Smooth muscle cell (in vitro differentiated cells): Measurements from ENCODE around the gene KRT15. TPM values are rescaled to one million over a fixed set of nuclear protein-coding genes. Genes with fewer than 3 reads are reported as not detected.

Source experiments
- DNase-seq: peaks from one replicate; lab custom pipeline; 2025; ENCODE audit not compliant: unreplicated experiment; lab: John Stamatoyannopoulos, UW
- H2AFZ ChIP-seq: fragments of 200-600 bp; sonication (generic); 2 replicates; pipeline ENCODE4 v1.6.0; 2016; ENCODE audit warnings: antibody characterized with exemption, low read depth, mild to moderate bottlenecking
- H3F3A ChIP-seq: fragments of 200-600 bp; sonication (generic); 2 replicates; pipeline ENCODE4 v1.6.0; 2017; ENCODE audit warnings: antibody characterized with exemption, low read depth
- H3K27ac ChIP-seq: fragments of 200-600 bp; sonication (generic); 2 replicates; pipeline ENCODE4 v1.5.1; 2016; ENCODE audit warnings: low read depth, mild to moderate bottlenecking
- H3K27me3 ChIP-seq: fragments of 200-600 bp; sonication (generic); 2 replicates; pipeline ENCODE4 v1.6.1; 2016; ENCODE audit warnings: low read depth, mild to moderate bottlenecking
- H3K36me3 ChIP-seq: fragments of 200-600 bp; sonication (generic); 2 replicates; pipeline ENCODE4 v1.5.1; 2016; ENCODE audit warnings: low read depth
- H3K4me1 ChIP-seq: fragments of 200-600 bp; sonication (generic); 2 replicates; pipeline ENCODE4 v1.5.1; 2016; ENCODE audit warnings: low read depth
- H3K4me2 ChIP-seq: fragments of 200-600 bp; sonication (generic); 2 replicates; pipeline ENCODE4 v1.6.0; 2016; ENCODE audit warnings: mild to moderate bottlenecking
- H3K4me3 ChIP-seq: fragments of 200-600 bp; sonication (generic); 2 replicates; pipeline ENCODE4 v1.5.1; 2016; ENCODE audit warnings: mild to moderate bottlenecking
- H3K79me2 ChIP-seq: fragments of 200-600 bp; sonication (generic); 2 replicates; pipeline ENCODE4 v1.6.0; 2016; ENCODE audit warnings: low read depth, mild to moderate bottlenecking
- H3K9ac ChIP-seq: fragments of 200-600 bp; sonication (generic); 2 replicates; pipeline ENCODE4 v1.6.0; 2016; ENCODE audit warnings: low read depth
- H3K9me3 ChIP-seq: fragments of 200-600 bp; sonication (generic); replicated peaks from 2 replicates; pipeline ENCODE4 v1.5.1; 2016; ENCODE audit warnings: low read depth
- H4K20me1 ChIP-seq: fragments of 200-600 bp; sonication (generic); 2 replicates; pipeline ENCODE4 v1.6.0; 2016; ENCODE audit warnings: low read depth
- CTCF ChIP-seq: fragments of 200-600 bp; sonication (generic); IDR thresholded peaks from 2 replicates; pipeline ENCODE4 v1.5.1; 2017; ENCODE audit warnings: borderline replicate concordance, mild to moderate bottlenecking, antibody characterized with exemption; ENCODE audit not compliant: insufficient read depth, poor library complexity, severe bottlenecking
- WGBS: methylation state at CpG from one replicate; pipeline ENCODE4 v1.1.7; 2016; ENCODE audit warnings: low lambda C conversion rate; 5-methylcytosine and 5-hydroxymethylcytosine counted together
- polyA plus RNA-seq: library from polyadenylated mRNA; unstranded; fragments of >200 nt; fragmentation: Nextera tagmentation; extraction: Ambion mirVana; gene quantifications from 2 replicates; pipeline ENCODE4 v1.2.1, GENCODE V29; 2016
- total RNA-seq: library from RNA; depleted of rRNA; stranded (reverse); fragments of >200 nt; gene quantifications from 2 replicates; pipeline ENCODE4 v1.2.3, GENCODE V29; 2014

Gene KRT15
- total and polyA plus RNA-seq, 2 experiments from 2014 or later, result 0.93 to 1.7 TPM

GRCh38 chr17:41542357-41542756, 23.7 kb upstream of the KRT15 start:
- peaks cover 7% of the 10 kb centered on the region for H3F3A ChIP-seq
- no peaks in the 10 kb centered on the region for H3K9me3 ChIP-seq
- H3K27ac ChIP-seq, result no peak overlapping the region
- 81% methylated on average over 2 of the region's 2 CpGs for WGBS
- H2AFZ ChIP-seq, result no peak overlapping the region
- no peaks in the 10 kb centered on the region for H4K20me1 ChIP-seq
- H3K9ac ChIP-seq, result no peak overlapping the region
- no peak overlapping the region for H3K4me3 ChIP-seq
- H3K36me3 ChIP-seq, result no peaks in the 10 kb centered on the region
- no peaks in the 10 kb centered on the region for H3K79me2 ChIP-seq
- no peak for DNase-seq
- H3K27me3 ChIP-seq, result no peaks in the 10 kb centered on the region
- H3K4me2 ChIP-seq, result no peak overlapping the region
- TF ChIP-seq CTCF, result no peak
- H3K4me1 ChIP-seq, result peaks cover 28% of the 10 kb centered on the region

GRCh38 chr17:41540921-41541625, 22.4 kb upstream of the KRT15 start:
- no peaks in the 10 kb centered on the region for H3K36me3 ChIP-seq
- H3K9ac ChIP-seq, result no peak overlapping the region
- H3K27ac ChIP-seq, result no peak overlapping the region
- H3K27me3 ChIP-seq, result no peaks in the 10 kb centered on the region
- TF ChIP-seq CTCF, result no peak
- H3K79me2 ChIP-seq, result no peaks in the 10 kb centered on the region
- WGBS, result 82% methylated on average over 10 of the region's 10 CpGs
- peaks cover 28% of the 10 kb centered on the region for H3K4me1 ChIP-seq
- no peak overlapping the region for H3K4me2 ChIP-seq
- no peaks in the 10 kb centered on the region for H3K9me3 ChIP-seq
- DNase-seq, result no peak
- H3F3A ChIP-seq, result peaks cover 12% of the 10 kb centered on the region
- no peak overlapping the region for H3K4me3 ChIP-seq
- no peak overlapping the region for H2AFZ ChIP-seq
- H4K20me1 ChIP-seq, result no peaks in the 10 kb centered on the region

- TF ChIP-seq CTCF, result no peak
- peaks cover 12% of the 10 kb centered on the region for H3F3A ChIP-seq
- H3K36me3 ChIP-seq, result no peaks in the 10 kb centered on the region
- no peaks in the 10 kb centered on the region for H3K27me3 ChIP-seq
- no peak overlapping the region for H2AFZ ChIP-seq
- H3K4me3 ChIP-seq, result no peak overlapping the region
- no peak for DNase-seq
- WGBS, result 53% methylated on average over 7 of the region's 7 CpGs
- no peaks in the 10 kb centered on the region for H4K20me1 ChIP-seq
- H3K4me1 ChIP-seq, result peaks cover 26% of the 10 kb centered on the region
- peak overlapping the region; percentile 21 for H3K27ac ChIP-seq
- no peaks in the 10 kb centered on the region for H3K9me3 ChIP-seq
- no peak overlapping the region for H3K9ac ChIP-seq
- no peak overlapping the region for H3K4me2 ChIP-seq
- H3K79me2 ChIP-seq, result no peaks in the 10 kb centered on the region
Observed at GRCh38 chr17:41539979-41540701, 21.4 kb upstream of the KRT15 start.
